Spinal cord (tissue), 10 donors: Measurements from ENCODE around the gene HNRNPDL. TPM values are rescaled to one million over a fixed set of nuclear protein-coding genes. Genes with fewer than 3 reads are reported as not detected.
"Not testable (repeated sequence)": the region's sequence is repeated elsewhere in the genome, so short reads cannot be mapped to it uniquely, and the experiment has no call there.

Experiments
- DNase-seq, 6 donors: peaks; one replicate each; pipeline versions ENCODE4 v3.0.0 to v3.0.0-alpha.2; 2013 to 2015; ENCODE audit warnings: low spot score in 6 of 6, low read depth in 4 of 6
- H3K27ac ChIP-seq: one replicate; pipeline ENCODE4 v1.5.1; 2013; ENCODE audit warnings: low read depth, low read length, control low read depth
- H3K27me3 ChIP-seq: one replicate; pipeline ENCODE4 v1.6.1; 2013; ENCODE audit warnings: low read length; ENCODE audit not compliant: control insufficient read depth, insufficient read depth
- H3K36me3 ChIP-seq: one replicate; pipeline ENCODE4 v1.6.1; 2013; ENCODE audit warnings: low read length; ENCODE audit not compliant: control insufficient read depth, insufficient read depth
- H3K4me1 ChIP-seq: one replicate; pipeline ENCODE4 v1.6.1; 2013; ENCODE audit warnings: low read length; ENCODE audit not compliant: control insufficient read depth, insufficient read depth
- H3K4me3 ChIP-seq: one replicate; pipeline ENCODE4 v1.5.1; 2013; ENCODE audit warnings: low read depth, low read length, control low read depth
- H3K9me3 ChIP-seq: one replicate; pipeline ENCODE4 v1.6.1; 2013; ENCODE audit warnings: low read length; ENCODE audit not compliant: control insufficient read depth, insufficient read depth
- WGBS: methylation state at CpG from one replicate; pipeline ENCODE4 v1.1.5; 2013; ENCODE audit warnings: missing lambda C conversion rate; ENCODE audit not compliant: insufficient coverage; 5-methylcytosine and 5-hydroxymethylcytosine counted together
- long read RNA-seq, 4 donors: transcript quantifications; one replicate each; lab custom pipeline, GENCODE V29; 2026
- polyA plus RNA-seq, 2 donors: library from polyadenylated mRNA; unstranded; fragments of 120-200 nt; gene quantifications; one replicate each; pipeline ENCODE4 v1.2.1, GENCODE V29; 2013; ENCODE audit not compliant: insufficient read length in 2 of 2
- total RNA-seq, 2 donors: library from RNA; depleted of rRNA in 1 of 2; stranded (reverse); fragments of 120-200 nt in 1 of 2; fragments of >200 nt in 1 of 2; gene quantifications; one replicate each; pipeline versions ENCODE4 v1.2.3 to v1.2.4, GENCODE V29; 2013 to 2014
- donor health status: healthy.

The HNRNPDL gene
- 100 to 1,000 TPM; 178 to 320 TPM for total RNA-seq
- 100 to 1,000 TPM; 474 to 528 TPM for polyA plus RNA-seq
- long read RNA-seq, donor 1, transcript HNRNPDL-204 (7 exons, 2,404 nt), result minor isoform, 90 of 420 reads
- long read RNA-seq, donor 1, transcript HNRNPDL-201 (8 exons, 3,781 nt), result major isoform, 116 of 420 reads
- long read RNA-seq, donor 1, partial matches to known transcripts, result 198 of 420 reads
- long read RNA-seq, donor 1, other reads (novel, unspliced or antisense), result 12 of 420 reads
- long read RNA-seq, donor 2, transcript HNRNPDL-201 (8 exons, 3,781 nt), result major isoform, 41 of 81 reads
- long read RNA-seq, donor 2, transcript HNRNPDL-204 (7 exons, 2,404 nt), result minor isoform, 20 of 81 reads
- long read RNA-seq, donor 2, partial matches to known transcripts, result 18 of 81 reads
- long read RNA-seq, donor 2, other reads (novel, unspliced or antisense), result 0 of 81 reads
- long read RNA-seq, donor 3, transcript HNRNPDL-201 (8 exons, 3,781 nt), result major isoform, 62 of 129 reads
- long read RNA-seq, donor 3, transcript HNRNPDL-204 (7 exons, 2,404 nt), result minor isoform, 20 of 129 reads
- long read RNA-seq, donor 3, partial matches to known transcripts, result 44 of 129 reads
- long read RNA-seq, donor 3, other reads (novel, unspliced or antisense), result 0 of 129 reads
- long read RNA-seq, donor 4, transcript HNRNPDL-202 (9 exons, 1,402 nt), result minor isoform, 12 of 717 reads
- long read RNA-seq, donor 4, transcript HNRNPDL-201 (8 exons, 3,781 nt), result major isoform, 94 of 717 reads
- long read RNA-seq, donor 4, transcript HNRNPDL-204 (7 exons, 2,404 nt), result minor isoform, 72 of 717 reads
- long read RNA-seq, donor 4, partial matches to known transcripts, result 519 of 717 reads
- long read RNA-seq, donor 4, other reads (novel, unspliced or antisense), result 19 of 717 reads

- WGBS, result under 1% methylated on average over 70 of the region's 83 CpGs
- Histone ChIP-seq H3K4me1 (peaks cover 20% of the 10 kb centered on the region), H3K27me3 (no peaks in the 10 kb centered on the region), H3K9me3 (no peaks in the 10 kb centered on the region), H3K36me3 (peaks cover 12% of the 10 kb centered on the region), H3K4me3 (peak within 1 kb of the TSS; percentile 98), H3K27ac (peak within 1 kb of the TSS; percentile 99)
- DNase-seq, result peak; percentile 86 to 99 (median 91)
These were observed at the start of gene HNRNPDL, which contains the start of gene ENOPH1 for GRCh38 chr4:82430193-82430963. HNRNPDL (minus strand) TSS chr4:82430462; CDS start chr4:82429690, 772 bp downstream. ENOPH1 (plus strand) TSS chr4:82430590; CDS start chr4:82430830, 240 bp downstream.

DNA sequence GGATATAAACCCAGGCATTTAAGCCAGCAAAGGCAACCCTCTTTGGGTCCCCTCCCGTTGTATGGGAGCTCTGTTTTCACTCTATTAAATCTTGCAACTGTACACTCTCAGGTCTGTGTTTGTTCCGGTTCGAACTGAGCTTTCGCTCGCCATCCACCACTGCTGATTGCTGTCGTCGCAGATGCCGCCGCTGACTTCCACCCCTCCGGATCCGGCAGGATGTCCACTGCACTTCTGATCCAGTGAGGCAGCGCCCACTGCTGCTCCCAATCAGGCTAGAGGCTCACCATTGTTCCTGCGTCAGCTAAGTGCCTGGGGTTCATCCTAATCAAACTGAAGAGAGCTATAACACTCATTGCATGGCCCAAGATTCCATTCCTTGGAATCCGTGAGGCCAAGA lies 49.3 kb upstream of the HNRNPDL start:
- Histone ChIP-seq H3K27ac (no peak overlapping the region), H3K4me1 (no peaks in the 10 kb centered on the region), H3K27me3 (no peaks in the 10 kb centered on the region), H3K36me3 (no peaks in the 10 kb centered on the region), H3K9me3 (no peaks in the 10 kb centered on the region), H3K4me3 (no peak overlapping the region)
- WGBS, result 97% methylated on average over 14 of the region's 14 CpGs
- no peak for DNase-seq

DNA sequence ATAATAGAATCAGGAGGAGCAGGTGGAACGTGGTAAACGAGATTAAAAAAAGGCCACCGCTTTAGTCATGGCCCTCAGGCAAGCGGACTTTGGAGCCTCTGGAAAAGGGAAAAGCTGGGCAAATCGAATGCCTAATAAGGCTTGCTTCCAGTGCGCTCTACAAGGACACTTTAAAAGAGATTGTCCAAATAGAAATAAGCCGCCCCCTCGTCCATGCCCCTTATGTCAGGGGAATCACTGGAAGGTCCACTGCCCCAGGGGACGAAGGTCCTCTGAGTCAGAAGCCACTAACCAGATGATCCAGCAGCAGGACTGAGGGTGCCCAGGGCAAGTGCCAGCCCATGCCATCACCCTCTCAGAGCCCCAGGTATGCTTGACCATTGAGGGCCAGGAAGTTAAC lies 47.2 kb upstream of the HNRNPDL start:
- H3K4me3 ChIP-seq, DNase-seq, H3K9me3 ChIP-seq, H3K4me1 ChIP-seq, H3K36me3 ChIP-seq, H3K27ac ChIP-seq, H3K27me3 ChIP-seq: not testable (repeated sequence)
- WGBS, result 86% methylated on average over 9 of the region's 9 CpGs

- not testable (repeated sequence) for DNase-seq, H3K4me1 ChIP-seq, H3K9me3 ChIP-seq, H3K4me3 ChIP-seq, H3K27me3 ChIP-seq, H3K36me3 ChIP-seq, H3K27ac ChIP-seq
- 95% methylated on average over 5 of the region's 7 CpGs for WGBS
These were observed 45.7 kb upstream of the HNRNPDL start for GRCh38 chr4:82475931-82476330.

DNA sequence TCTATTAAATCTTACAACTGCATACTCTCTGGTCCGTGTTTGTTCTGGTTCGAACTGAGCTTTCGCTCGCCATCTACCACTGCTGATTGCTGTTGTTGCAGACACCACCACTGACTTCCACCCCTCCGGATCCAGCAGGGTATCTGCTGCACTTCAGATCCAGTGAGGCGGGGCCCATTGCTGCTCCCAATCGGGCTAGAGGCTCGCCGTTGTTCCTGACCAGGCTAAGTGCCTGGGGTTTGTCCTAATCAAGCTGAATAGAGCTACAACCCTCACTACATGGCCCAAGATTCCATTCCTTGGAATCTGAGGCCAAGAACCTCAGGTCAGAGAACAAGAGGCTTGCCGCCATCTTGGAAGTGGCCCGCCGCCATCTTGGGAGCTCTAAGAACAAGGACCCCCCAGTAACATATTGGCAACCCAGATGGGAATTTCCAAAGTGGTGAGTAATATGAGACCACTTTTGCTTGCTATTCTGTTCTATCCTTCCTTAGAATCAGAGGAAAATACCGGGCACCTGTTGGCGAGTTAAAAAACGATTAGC lies 43.4 kb upstream of the HNRNPDL start:
- DNase-seq, result no peak
- no peak overlapping the region for H3K4me3 ChIP-seq
- 98% methylated on average over 12 of the region's 15 CpGs for WGBS
- H3K36me3 ChIP-seq, result no peaks in the 10 kb centered on the region
- H3K9me3 ChIP-seq, result no peaks in the 10 kb centered on the region
- no peaks in the 10 kb centered on the region for H3K4me1 ChIP-seq
- H3K27ac ChIP-seq, result no peak overlapping the region
- H3K27me3 ChIP-seq, result no peaks in the 10 kb centered on the region

DNA sequence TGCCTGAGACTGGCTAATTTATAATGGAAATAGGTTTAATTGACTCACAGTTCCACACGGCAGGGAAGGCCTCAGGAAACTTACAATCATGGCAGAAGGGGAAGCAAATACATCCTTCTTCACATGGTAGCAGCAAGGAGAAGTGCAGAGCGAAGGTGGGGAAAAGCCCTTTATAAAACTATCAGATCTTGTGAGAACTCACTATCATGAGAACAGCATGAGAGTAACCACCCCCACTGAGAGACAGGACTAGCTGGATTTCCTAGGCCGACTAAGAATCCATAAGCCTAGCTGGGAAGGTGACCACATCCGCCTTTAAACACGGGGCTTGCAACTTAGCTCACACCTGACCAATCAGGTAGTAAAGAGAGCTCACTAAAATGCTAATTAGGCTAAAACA lies 42.8 kb upstream of the HNRNPDL start:
- H3K4me1 ChIP-seq, H3K36me3 ChIP-seq, H3K27ac ChIP-seq, H3K27me3 ChIP-seq, H3K9me3 ChIP-seq, H3K4me3 ChIP-seq, DNase-seq: not testable (repeated sequence)
- 83% methylated on average over 1 of the region's 5 CpGs for WGBS

- no peak overlapping the region for H3K27ac ChIP-seq
- H3K36me3 ChIP-seq, result no peaks in the 10 kb centered on the region
- no peaks in the 10 kb centered on the region for H3K9me3 ChIP-seq
- no peaks in the 10 kb centered on the region for H3K4me1 ChIP-seq
- WGBS, result 67% methylated on average over 1 of the region's 2 CpGs
- peak in 3 of 6 donors; percentile 5 to 55 (median 41) for DNase-seq
- no peaks in the 10 kb centered on the region for H3K27me3 ChIP-seq
- no peak overlapping the region for H3K4me3 ChIP-seq
These were observed 39.6 kb upstream of the HNRNPDL start for GRCh38 chr4:82469791-82470345.

DNA sequence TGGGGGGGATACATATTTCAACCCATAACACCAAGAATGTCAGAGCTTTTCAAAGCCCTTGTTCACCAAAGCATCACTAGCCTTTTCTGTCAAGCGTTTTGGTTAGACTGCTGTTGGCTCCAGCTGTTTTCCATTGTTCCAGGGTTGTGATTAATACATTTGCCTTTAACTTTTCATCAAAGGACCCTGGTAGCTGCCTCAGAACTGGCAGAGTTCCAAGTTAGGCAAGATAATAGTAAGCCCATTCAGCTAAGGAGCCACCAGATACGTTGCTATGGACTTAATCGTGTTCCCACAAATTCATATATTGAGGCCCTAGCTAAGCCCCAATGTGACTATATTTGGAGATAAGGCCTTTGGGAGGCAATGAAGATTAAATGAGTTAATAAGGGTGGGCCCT lies 37.2 kb upstream of the HNRNPDL start:
- Histone ChIP-seq H3K4me1 (no peaks in the 10 kb centered on the region), H3K4me3 (no peak overlapping the region), H3K27ac (no peak overlapping the region), H3K36me3 (no peaks in the 10 kb centered on the region), H3K27me3 (no peaks in the 10 kb centered on the region), H3K9me3 (no peaks in the 10 kb centered on the region)
- WGBS, result no CpG with 5 or more reads among the region's 3 CpGs
- no peak for DNase-seq

GRCh38 chr4:82463221-82463620 lies 33.0 kb upstream of the HNRNPDL start:
- Histone ChIP-seq H3K27ac (no peak overlapping the region), H3K36me3 (peaks cover 13% of the 10 kb centered on the region), H3K9me3 (no peaks in the 10 kb centered on the region), H3K4me1 (no peaks in the 10 kb centered on the region), H3K27me3 (no peaks in the 10 kb centered on the region), H3K4me3 (no peak overlapping the region)
- 100% methylated on average over 1 of the region's 1 CpG for WGBS
- no peak for DNase-seq
